ENCODE measurements around the gene CYYR1.

DNA sequence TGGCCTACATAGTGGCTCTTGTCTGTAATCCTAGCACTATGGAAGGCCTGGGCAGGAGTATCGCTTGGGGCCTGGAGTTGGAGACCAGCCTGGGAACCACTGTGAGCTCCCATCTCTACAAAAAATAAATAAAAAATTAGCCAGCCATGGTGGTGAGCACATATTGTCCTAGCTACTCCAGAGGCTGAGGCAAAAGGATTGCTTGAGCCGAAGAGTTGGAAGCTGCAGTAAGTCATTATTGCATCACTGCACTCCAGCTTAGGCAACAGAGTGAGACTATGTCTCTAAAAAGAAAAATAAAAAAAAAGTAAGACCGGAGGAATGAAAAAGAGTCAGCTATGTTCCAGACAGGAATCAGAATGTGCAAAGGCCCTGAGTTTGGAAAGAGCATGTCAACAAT lies 115.3 kb downstream of the CYYR1 start:
- TF ChIP-seq MXI1 (conservative IDR thresholded peaks at IDR 0.05; ENCODE audit: poor library complexity, severe bottlenecking) (no peak), EZH2 (IDR thresholded peaks at IDR 0.05; ENCODE audit: borderline replicate concordance, insufficient read depth, low read length, poor library complexity, severe bottlenecking) (no peak), POLR2AphosphoS5 (IDR thresholded peaks at IDR 0.05) (no peak), EP300 (conservative IDR thresholded peaks at IDR 0.05; ENCODE audit: poor library complexity, severe bottlenecking) (no peak), RAD21 (conservative IDR thresholded peaks at IDR 0.05) (no peak)
- TF ChIP-seq, protein P1, sequence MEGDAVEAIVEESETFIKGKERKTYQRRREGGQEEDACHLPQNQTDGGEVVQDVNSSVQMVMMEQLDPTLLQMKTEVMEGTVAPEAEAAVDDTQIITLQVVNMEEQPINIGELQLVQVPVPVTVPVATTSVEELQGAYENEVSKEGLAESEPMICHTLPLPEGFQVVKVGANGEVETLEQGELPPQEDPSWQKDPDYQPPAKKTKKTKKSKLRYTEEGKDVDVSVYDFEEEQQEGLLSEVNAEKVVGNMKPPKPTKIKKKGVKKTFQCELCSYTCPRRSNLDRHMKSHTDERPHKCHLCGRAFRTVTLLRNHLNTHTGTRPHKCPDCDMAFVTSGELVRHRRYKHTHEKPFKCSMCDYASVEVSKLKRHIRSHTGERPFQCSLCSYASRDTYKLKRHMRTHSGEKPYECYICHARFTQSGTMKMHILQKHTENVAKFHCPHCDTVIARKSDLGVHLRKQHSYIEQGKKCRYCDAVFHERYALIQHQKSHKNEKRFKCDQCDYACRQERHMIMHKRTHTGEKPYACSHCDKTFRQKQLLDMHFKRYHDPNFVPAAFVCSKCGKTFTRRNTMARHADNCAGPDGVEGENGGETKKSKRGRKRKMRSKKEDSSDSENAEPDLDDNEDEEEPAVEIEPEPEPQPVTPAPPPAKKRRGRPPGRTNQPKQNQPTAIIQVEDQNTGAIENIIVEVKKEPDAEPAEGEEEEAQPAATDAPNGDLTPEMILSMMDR (IDR thresholded peaks at IDR 0.05; ENCODE audit: poor library complexity, severe bottlenecking): no peak

Data from neural cell (in vitro differentiated cells).